SK-MEL-5 (cell line): ENCODE measurements around the gene STEAP2. TPM values are rescaled to one million over a fixed set of nuclear protein-coding genes. Genes with fewer than 3 reads are reported as not detected.

ENCODE experiments used
- small RNA-seq, 2 experiments: library from RNA; depleted of rRNA; stranded (forward); fragments of <200 nt; gene quantifications; one replicate each; pipeline ENCODE3, GENCODE V24; 2014
- total RNA-seq: library from RNA; depleted of rRNA; stranded (reverse); fragments of >200 nt; shearing (Covaris generic); gene quantifications from 2 replicates; pipeline ENCODE4 v1.2.3, GENCODE V29; 2014; rRNA removed

STEAP2 gene
- total RNA-seq, 1 experiment from 2014 or later = 2.0 TPM

Small RNA genes lying within 50 kb of the gene (small RNA-seq; reads per million reads assigned to genes)
- 0 reads per million in 2 experiments for gene RF00019

Other genes starting within 250 kb of the STEAP2 start
- gene STEAP1, start 57.3 kb upstream of the STEAP2 start, total RNA-seq = 20.3 and 20.7 TPM in 2 replicates
- gene CFAP69, start 33.4 kb downstream of the STEAP2 start, total RNA-seq = 2.1 and 6.6 TPM in 2 replicates
- gene FAM237B, start 109.6 kb downstream of the STEAP2 start, total RNA-seq = not detected in 2 replicates
- 44.1 and 48.8 TPM in 2 replicates for gene GTPBP10, start 135.0 kb downstream of the STEAP2 start, total RNA-seq
- 143 and 151 TPM in 2 replicates for gene CLDN12, start 191.7 kb downstream of the STEAP2 start, total RNA-seq